ENCODE data around the gene DNM3.

GRCh38 chr1:172397221-172397620 is 555.9 kb downstream of the DNM3 start:
- TF ChIP-seq CTCF (IDR thresholded peaks at IDR 0.05) (no peak), EZH2 (IDR thresholded peaks at IDR 0.05) (no peak), EZH2phosphoT487 (IDR thresholded peaks at IDR 0.05) (no peak)

All from neural progenitor cell (in vitro differentiated cells).